H9 (cell line): ENCODE data around the gene PFDN2. TPM values are rescaled to one million over a fixed set of nuclear protein-coding genes. Genes with fewer than 3 reads are reported as not detected.

ENCODE experiments used
- DNase-seq: peaks from one replicate; pipeline ENCODE4 v3.0.0-alpha.2; 2017
- H2AFZ ChIP-seq: one replicate; pipeline ENCODE4 v1.6.1; 2013; ENCODE audit warnings: mild to moderate bottlenecking, low read length, control low read depth, moderate library complexity
- H2AK5ac ChIP-seq: 2 replicates; pipeline ENCODE4 v1.6.1; 2013; ENCODE audit warnings: low read length, control low read depth, mixed read lengths; ENCODE audit not compliant: insufficient read length
- H2BK120ac ChIP-seq: one replicate; pipeline ENCODE4 v1.6.1; 2013; ENCODE audit warnings: low read depth, mild to moderate bottlenecking, low read length, control low read depth, inconsistent platforms; ENCODE audit not compliant: poor library complexity, severe bottlenecking
- H2BK12ac ChIP-seq: 2 replicates; pipeline ENCODE4 v1.6.1; 2013; ENCODE audit warnings: low read length, control low read depth, mixed read lengths, low read depth; ENCODE audit not compliant: insufficient read length
- H2BK15ac ChIP-seq: 2 replicates; pipeline ENCODE4 v1.6.1; 2013; ENCODE audit warnings: low read depth, low read length, control low read depth
- H2BK20ac ChIP-seq: one replicate; pipeline ENCODE4 v1.6.1; 2013; ENCODE audit warnings: low read depth, mild to moderate bottlenecking, low read length, control low read depth, inconsistent platforms; ENCODE audit not compliant: poor library complexity, severe bottlenecking
- H2BK5ac ChIP-seq: 2 replicates; pipeline ENCODE4 v1.6.1; 2013; ENCODE audit warnings: low read length, control low read depth, mixed read lengths; ENCODE audit not compliant: insufficient read length
- H3K14ac ChIP-seq: 2 replicates; pipeline ENCODE4 v1.6.1; 2013; ENCODE audit warnings: low read length, control low read depth; ENCODE audit not compliant: insufficient read depth
- H3K18ac ChIP-seq: 2 replicates; pipeline ENCODE4 v1.6.1; 2013; ENCODE audit warnings: low read depth, mild to moderate bottlenecking, mixed read lengths, low read length, control low read depth; ENCODE audit not compliant: insufficient read length
- H3K23ac ChIP-seq: 2 replicates; pipeline ENCODE4 v1.6.1; 2013; ENCODE audit warnings: low read length, control low read depth, mixed read lengths, low read depth; ENCODE audit not compliant: insufficient read length
- H3K23me2 ChIP-seq: 2 replicates; pipeline ENCODE4 v1.6.1; 2013; ENCODE audit warnings: low read depth, mild to moderate bottlenecking, mixed read lengths, low read length, control low read depth; ENCODE audit not compliant: insufficient read length, poor library complexity, severe bottlenecking
- H3K27ac ChIP-seq: 2 replicates; pipeline ENCODE4 v1.5.1; 2013; ENCODE audit warnings: low read length, control low read depth, mixed read lengths, low read depth; ENCODE audit not compliant: insufficient read length
- H3K27me3 ChIP-seq: 2 replicates; pipeline ENCODE4 v1.6.1; 2013; ENCODE audit warnings: low read length, control low read depth, inconsistent platforms; ENCODE audit not compliant: insufficient read depth
- H3K4ac ChIP-seq: 2 replicates; pipeline ENCODE4 v1.6.1; 2013; ENCODE audit warnings: low read depth, mild to moderate bottlenecking, control low read depth, inconsistent platforms, low read length, moderate library complexity
- H3K4me1 ChIP-seq: 2 replicates; pipeline ENCODE4 v1.6.1; 2013; ENCODE audit warnings: low read length, control low read depth, inconsistent platforms; ENCODE audit not compliant: insufficient read depth
- H3K4me2 ChIP-seq: 2 replicates; pipeline ENCODE4 v1.6.1; 2013; ENCODE audit warnings: low read length, control low read depth, mixed read lengths; ENCODE audit not compliant: insufficient read length, insufficient read depth
- H3K56ac ChIP-seq: 2 replicates; pipeline ENCODE4 v1.6.1; 2013; ENCODE audit warnings: low read depth, mild to moderate bottlenecking, mixed read lengths, low read length, control low read depth; ENCODE audit not compliant: insufficient read length
- H3K79me1 ChIP-seq: 2 replicates; pipeline ENCODE4 v1.6.1; 2013; ENCODE audit warnings: low read depth, mild to moderate bottlenecking, moderate library complexity, low read length, control low read depth, inconsistent platforms; ENCODE audit not compliant: insufficient read depth, poor library complexity, severe bottlenecking
- H3K79me2 ChIP-seq: 2 replicates; pipeline ENCODE4 v1.6.1; 2013; ENCODE audit warnings: low read length, control low read depth, inconsistent platforms; ENCODE audit not compliant: insufficient read depth
- H3K9ac ChIP-seq: 2 replicates; pipeline ENCODE4 v1.6.1; 2013; ENCODE audit warnings: low read length, control low read depth, mixed read lengths; ENCODE audit not compliant: insufficient read length; ENCODE audit errors: extremely low read depth
- H3K9me3 ChIP-seq: one replicate; pipeline ENCODE4 v1.6.1; 2013; ENCODE audit warnings: low read depth, low read length, inconsistent platforms; ENCODE audit not compliant: control insufficient read depth
- H3T11ph ChIP-seq: one replicate; pipeline ENCODE4 v1.6.1; 2013; ENCODE audit warnings: mild to moderate bottlenecking, low read length, control low read depth, inconsistent platforms
- H4K20me1 ChIP-seq: one replicate; pipeline ENCODE4 v1.6.1; 2013; ENCODE audit not compliant: control insufficient read depth, insufficient read length, insufficient read depth
- H4K5ac ChIP-seq: 2 replicates; pipeline ENCODE4 v1.6.1; 2013; ENCODE audit warnings: low read depth, mild to moderate bottlenecking, mixed read lengths, low read length, control low read depth; ENCODE audit not compliant: insufficient read length
- H4K8ac ChIP-seq: replicated peaks from 2 replicates; pipeline ENCODE4 v1.6.1; 2013; ENCODE audit warnings: low read length, control low read depth, mixed read lengths, low read depth; ENCODE audit not compliant: insufficient read length
- H4K91ac ChIP-seq: 2 replicates; pipeline ENCODE4 v1.6.1; 2013; ENCODE audit warnings: low read depth, mild to moderate bottlenecking, moderate library complexity, mixed read lengths, low read length, control low read depth; ENCODE audit not compliant: insufficient read length
- H3K27ac Mint-ChIP-seq, 3 experiments: 2 replicates in 2 of 3; 3 replicates in 1 of 3; pipeline ENCODE4 v1.8.0; 2020 to 2021; ENCODE audit warnings: mixed read lengths in 3 of 3, mild to moderate bottlenecking in 1 of 3, moderate library complexity in 1 of 3
- H3K27me3 Mint-ChIP-seq: 2 replicates; pipeline ENCODE4 v1.8.0; 2021; ENCODE audit warnings: low read depth, mild to moderate bottlenecking, moderate library complexity, mixed read lengths
- H3K36me3 Mint-ChIP-seq, 3 experiments: 2 replicates in 2 of 3; 3 replicates in 1 of 3; pipeline ENCODE4 v1.8.0; 2020 to 2021; ENCODE audit warnings: low read depth in 3 of 3, mixed read lengths in 3 of 3; ENCODE audit not compliant: insufficient read depth in 1 of 3
- H3K4me1 Mint-ChIP-seq, 2 experiments: 2 replicates each; pipeline ENCODE4 v1.8.0; 2020; ENCODE audit warnings: mixed read lengths in 2 of 2
- H3K4me3 Mint-ChIP-seq, 2 experiments: 2 replicates in 1 of 2; 3 replicates in 1 of 2; pipeline ENCODE4 v1.8.0; 2020 to 2021; ENCODE audit warnings: mild to moderate bottlenecking in 2 of 2, mixed read lengths in 2 of 2, moderate library complexity in 1 of 2
- H3K9me3 Mint-ChIP-seq, 2 experiments: 2 replicates in 1 of 2; 3 replicates in 1 of 2; pipeline ENCODE4 v1.8.0; 2020; ENCODE audit warnings: mild to moderate bottlenecking in 2 of 2, mixed read lengths in 2 of 2, moderate library complexity in 1 of 2
- CTCF ChIP-seq: fragments of 200-600 bp; sonication (generic); conservative IDR thresholded peaks from 3 replicates; pipeline ENCODE4 v1.8.0; 2021; ENCODE audit warnings: antibody characterized with exemption, mild to moderate bottlenecking
- WGBS: extraction: QIAGEN DNeasy Blood & Tissue Kit; methylation state at CpG from one replicate; pipeline ENCODE4 v1.1.7; 2013; ENCODE audit warnings: missing lambda C conversion rate, low lambda C conversion rate, mixed read lengths; ENCODE audit not compliant: insufficient read length; ENCODE audit errors: extremely low coverage; 5-methylcytosine and 5-hydroxymethylcytosine counted together
- total RNA-seq: library from RNA; stranded (reverse); gene quantifications from 2 replicates; pipeline ENCODE4 v1.2.1, GENCODE V29; 2021

PFDN2 gene
- total RNA-seq, 1 experiment from 2014 or later = 71.8 TPM

- no peak overlapping the region for H3K9ac ChIP-seq
These were observed 36.3 kb downstream of the PFDN2 start for GRCh38 chr1:161081519-161081918.

More at GRCh38 chr1:161081519-161081918, 36.3 kb downstream of the PFDN2 start:
- no peak overlapping the region for H4K5ac ChIP-seq
- H3K23ac ChIP-seq = no peak overlapping the region
- no peak overlapping the region for H2BK5ac ChIP-seq
- no peak overlapping the region for H2AK5ac ChIP-seq
- DNase-seq = no peak
- H4K91ac ChIP-seq = no peak overlapping the region
- no peak overlapping the region for H3T11ph ChIP-seq
- no peak overlapping the region for H2BK20ac ChIP-seq
- Mint-ChIP-seq H3K36me3 (no peaks in the 10 kb centered on the region), H3K27me3 (no peaks in the 10 kb centered on the region; the same call in 1 of the 2 replicates), H3K9me3 (no peaks in the 10 kb centered on the region), H3K27ac (no peak overlapping the region), H3K4me1 (peaks cover 48% of the 10 kb centered on the region in 2 experiments), H3K4me3 (no peak overlapping the region)
- H3K27me3 ChIP-seq = no peaks in the 10 kb centered on the region
- no peaks in the 10 kb centered on the region for H3K79me2 ChIP-seq
- no peaks in the 10 kb centered on the region for H3K79me1 ChIP-seq
- H3K56ac ChIP-seq = no peak overlapping the region
- no peak overlapping the region for H2BK15ac ChIP-seq
- H3K18ac ChIP-seq = no peak overlapping the region
- H2BK12ac ChIP-seq = no peak overlapping the region
- H3K14ac ChIP-seq = no peak overlapping the region
- TF ChIP-seq CTCF = no peak
- H3K27ac ChIP-seq = no peak overlapping the region
- no peaks in the 10 kb centered on the region for H3K9me3 ChIP-seq
- no peaks in the 10 kb centered on the region for H3K23me2 ChIP-seq
- H4K20me1 ChIP-seq = no peaks in the 10 kb centered on the region
- H2BK120ac ChIP-seq = no peak overlapping the region
- WGBS = no CpG with 5 or more reads among the region's 5 CpGs
- H4K8ac ChIP-seq = no peak overlapping the region
- no peak overlapping the region for H3K4ac ChIP-seq
- no peaks in the 10 kb centered on the region for H3K4me1 ChIP-seq
- H3K4me2 ChIP-seq = no peak overlapping the region
- H2AFZ ChIP-seq = no peak overlapping the region
